Measurements from ENCODE around the gene SLC6A8. TPM values are rescaled to one million over a fixed set of nuclear protein-coding genes. Genes with fewer than 3 reads are reported as not detected.
"Not testable (repeated sequence)": the region's sequence is repeated elsewhere in the genome, so short reads cannot be mapped to it uniquely, and the experiment has no call there.

Gene SLC6A8
- total RNA-seq, 1 experiment from 2014 or later, result 27.4 TPM

- intact Hi-C loops (cut with micrococcal nuclease; ENCODE audit: unreplicated experiment), result no loop called here
- TF ChIP-seq CTCF (IDR thresholded peaks at IDR 0.05; ENCODE audit: unreplicated experiment), result no peak
- H3K27me3 Mint-ChIP-seq (ENCODE audit: unreplicated experiment), result no peaks in the 10 kb centered on the region
- no peaks in the 10 kb centered on the region for H3K4me1 Mint-ChIP-seq (ENCODE audit: low read depth, unreplicated experiment)
- H3K4me3 Mint-ChIP-seq (ENCODE audit: low read depth, unreplicated experiment), result no peak overlapping the region
- no peak overlapping the region for H3K27ac Mint-ChIP-seq (ENCODE audit: unreplicated experiment)
- H3K36me3 Mint-ChIP-seq (ENCODE audit: insufficient read depth, unreplicated experiment), result peaks cover 75% of the 10 kb centered on the region
- H3K9me3 Mint-ChIP-seq (ENCODE audit: low read depth, unreplicated experiment), result no peaks in the 10 kb centered on the region
- no peak for DNase-seq
- CTCF ChIA-PET, result no interaction called here
- no TSS peak for BruUV-seq (replicated peaks)
These were observed 14.0 kb downstream of the SLC6A8 start for GRCh38 chrX:153701706-153702105.

- no peak for TF ChIP-seq CTCF (IDR thresholded peaks at IDR 0.05; ENCODE audit: unreplicated experiment)
- peaks cover 71% of the 10 kb centered on the region for H3K36me3 Mint-ChIP-seq (ENCODE audit: insufficient read depth, unreplicated experiment)
- no peak overlapping the region for H3K27ac Mint-ChIP-seq (ENCODE audit: unreplicated experiment)
- H3K4me1 Mint-ChIP-seq (ENCODE audit: low read depth, unreplicated experiment), result no peaks in the 10 kb centered on the region
- H3K27me3 Mint-ChIP-seq (ENCODE audit: unreplicated experiment), result no peaks in the 10 kb centered on the region
- CTCF ChIA-PET, result no interaction called here
- H3K4me3 Mint-ChIP-seq (ENCODE audit: low read depth, unreplicated experiment), result no peak overlapping the region
- intact Hi-C loops (cut with micrococcal nuclease; ENCODE audit: unreplicated experiment), result no loop called here
- DNase-seq, result no peak
- no TSS peak for BruUV-seq (replicated peaks)
- H3K9me3 Mint-ChIP-seq (ENCODE audit: low read depth, unreplicated experiment), result no peaks in the 10 kb centered on the region
These were observed 14.8 kb downstream of the SLC6A8 start for GRCh38 chrX:153702336-153703035.

- CTCF ChIA-PET, result no interaction called here
- no peaks in the 10 kb centered on the region for H3K9me3 Mint-ChIP-seq (ENCODE audit: low read depth, unreplicated experiment)
- BruUV-seq (replicated peaks), result no TSS peak
These were observed 15.3 kb downstream of the SLC6A8 start for GRCh38 chrX:153703036-153703370.

GRCh38 chrX:153704021-153704526, 16.3 kb downstream of the SLC6A8 start:
- H3K4me1 Mint-ChIP-seq (ENCODE audit: low read depth, unreplicated experiment), result peaks cover 8% of the 10 kb centered on the region
- H3K27me3 Mint-ChIP-seq (ENCODE audit: unreplicated experiment), result no peaks in the 10 kb centered on the region
- BruUV-seq (replicated peaks), result no TSS peak
- intact Hi-C loops (cut with micrococcal nuclease; ENCODE audit: unreplicated experiment), result no loop called here
- no peak overlapping the region for H3K27ac Mint-ChIP-seq (ENCODE audit: unreplicated experiment)
- DNase-seq, result no peak
- no peak overlapping the region for H3K4me3 Mint-ChIP-seq (ENCODE audit: low read depth, unreplicated experiment)
- TF ChIP-seq CTCF (IDR thresholded peaks at IDR 0.05; ENCODE audit: unreplicated experiment), result no peak
- H3K36me3 Mint-ChIP-seq (ENCODE audit: insufficient read depth, unreplicated experiment), result peaks cover 71% of the 10 kb centered on the region
- CTCF ChIA-PET, result no interaction called here
- H3K9me3 Mint-ChIP-seq (ENCODE audit: low read depth, unreplicated experiment), result no peaks in the 10 kb centered on the region

More at GRCh38 chrX:153703036-153703370, 15.3 kb downstream of the SLC6A8 start:
- no peak for DNase-seq
- no peaks in the 10 kb centered on the region for H3K27me3 Mint-ChIP-seq (ENCODE audit: unreplicated experiment)
- TF ChIP-seq CTCF (IDR thresholded peaks at IDR 0.05; ENCODE audit: unreplicated experiment), result no peak
- no peaks in the 10 kb centered on the region for H3K4me1 Mint-ChIP-seq (ENCODE audit: low read depth, unreplicated experiment)
- peaks cover 71% of the 10 kb centered on the region for H3K36me3 Mint-ChIP-seq (ENCODE audit: insufficient read depth, unreplicated experiment)
- intact Hi-C loops (cut with micrococcal nuclease; ENCODE audit: unreplicated experiment), result no loop called here
- H3K27ac Mint-ChIP-seq (ENCODE audit: unreplicated experiment), result no peak overlapping the region
- H3K4me3 Mint-ChIP-seq (ENCODE audit: low read depth, unreplicated experiment), result no peak overlapping the region

- H3K27ac Mint-ChIP-seq (ENCODE audit: unreplicated experiment); H3K9me3 Mint-ChIP-seq (ENCODE audit: low read depth, unreplicated experiment); H3K4me1 Mint-ChIP-seq (ENCODE audit: low read depth, unreplicated experiment); H3K4me3 Mint-ChIP-seq (ENCODE audit: low read depth, unreplicated experiment); BruUV-seq (replicated peaks); H3K27me3 Mint-ChIP-seq (ENCODE audit: unreplicated experiment); DNase-seq; CTCF ChIA-PET; intact Hi-C loops (cut with micrococcal nuclease; ENCODE audit: unreplicated experiment): not testable (repeated sequence)
- H3K36me3 Mint-ChIP-seq (ENCODE audit: insufficient read depth, unreplicated experiment), result peaks cover 69% of the 10 kb centered on the region
These were observed 17.1 kb downstream of the SLC6A8 start for GRCh38 chrX:153704631-153705402.

GRCh38 chrX:153705403-153706060, 17.8 kb downstream of the SLC6A8 start:
- H3K4me3 Mint-ChIP-seq (ENCODE audit: low read depth, unreplicated experiment); intact Hi-C loops (cut with micrococcal nuclease; ENCODE audit: unreplicated experiment); H3K9me3 Mint-ChIP-seq (ENCODE audit: low read depth, unreplicated experiment); H3K27ac Mint-ChIP-seq (ENCODE audit: unreplicated experiment); DNase-seq; H3K27me3 Mint-ChIP-seq (ENCODE audit: unreplicated experiment); H3K4me1 Mint-ChIP-seq (ENCODE audit: low read depth, unreplicated experiment); BruUV-seq (replicated peaks); CTCF ChIA-PET: not testable (repeated sequence)
- H3K36me3 Mint-ChIP-seq (ENCODE audit: insufficient read depth, unreplicated experiment), result peaks cover 68% of the 10 kb centered on the region

Measured in Calu3 (cell line).